GM19397 (cell line): ENCODE results near the gene MAPKAPK5.
"Not testable (repeated sequence)": the region's sequence is repeated elsewhere in the genome, so short reads cannot be mapped to it uniquely, and the experiment has no call there.

Experiments used
- ATAC-seq: cut with Tn5 transposase; IDR thresholded peaks from one replicate; pipeline ENCODE4 v1.9.1; 2021; ENCODE audit warnings: mild to moderate bottlenecking, moderate library complexity; ENCODE audit not compliant: unreplicated experiment

MAPKAPK5 gene

DNA sequence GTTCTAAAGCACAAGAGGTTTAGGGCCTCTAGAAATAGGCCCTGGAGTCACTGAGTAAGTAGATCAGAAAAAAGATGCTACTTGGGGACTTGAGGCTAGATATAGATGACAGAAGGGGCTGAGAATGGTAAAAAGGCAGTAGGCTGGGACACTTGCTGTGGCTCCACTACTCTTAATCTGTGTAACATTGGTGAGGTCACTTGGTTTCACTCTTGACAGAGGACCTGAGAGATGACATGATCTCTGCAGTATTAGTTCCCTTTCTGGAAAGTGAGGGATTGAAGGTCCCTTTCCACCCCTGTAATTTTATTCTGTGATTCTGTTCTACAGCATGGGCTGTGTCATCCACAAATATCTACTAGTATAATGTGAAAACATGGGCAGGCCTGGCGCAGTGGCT lies 39.7 kb downstream of the MAPKAPK5 start:
- no peak for ATAC-seq

DNA sequence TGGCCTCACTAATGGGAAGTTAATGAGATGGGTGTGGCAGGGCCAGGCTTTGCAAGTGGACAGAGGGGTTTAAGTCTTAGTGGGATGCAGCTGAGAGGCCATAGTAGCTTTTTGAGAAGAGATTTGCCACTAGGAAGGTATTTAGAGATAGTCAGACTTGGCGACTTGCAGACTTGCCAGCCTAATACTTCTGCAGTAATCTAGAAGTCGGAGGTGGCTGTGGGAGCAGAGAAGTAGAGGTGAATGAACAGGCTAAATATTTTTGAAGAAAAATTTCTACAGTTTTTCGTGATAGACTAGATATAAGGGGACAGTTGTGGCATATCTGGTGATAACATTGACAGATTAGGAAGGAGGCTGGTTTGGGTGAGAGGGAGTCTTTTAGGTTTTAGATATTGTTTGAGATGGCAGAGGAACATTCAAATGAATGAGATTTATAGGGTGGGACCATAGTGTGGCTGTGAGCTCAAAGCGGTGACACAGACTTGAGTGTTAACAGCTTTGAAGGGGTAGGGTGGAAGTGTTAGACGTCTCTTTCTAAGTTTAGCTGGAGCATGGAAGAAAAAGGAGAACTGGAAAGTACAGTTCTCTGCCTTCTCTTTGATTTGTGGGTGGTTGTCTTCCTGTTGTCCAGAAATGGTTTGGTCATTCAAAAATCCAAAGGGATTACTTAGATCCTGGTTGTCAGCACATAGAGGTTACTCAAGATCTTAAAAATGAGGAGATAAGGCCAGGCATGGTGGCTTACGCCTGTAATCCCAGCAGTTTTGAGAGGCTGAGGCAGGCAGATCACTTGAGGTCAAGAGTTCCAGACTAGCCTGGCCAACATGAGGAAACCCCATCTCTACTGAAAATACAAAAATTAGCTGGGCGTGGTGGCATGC lies 44.9 kb downstream of the MAPKAPK5 start:
- ATAC-seq = no peak

DNA sequence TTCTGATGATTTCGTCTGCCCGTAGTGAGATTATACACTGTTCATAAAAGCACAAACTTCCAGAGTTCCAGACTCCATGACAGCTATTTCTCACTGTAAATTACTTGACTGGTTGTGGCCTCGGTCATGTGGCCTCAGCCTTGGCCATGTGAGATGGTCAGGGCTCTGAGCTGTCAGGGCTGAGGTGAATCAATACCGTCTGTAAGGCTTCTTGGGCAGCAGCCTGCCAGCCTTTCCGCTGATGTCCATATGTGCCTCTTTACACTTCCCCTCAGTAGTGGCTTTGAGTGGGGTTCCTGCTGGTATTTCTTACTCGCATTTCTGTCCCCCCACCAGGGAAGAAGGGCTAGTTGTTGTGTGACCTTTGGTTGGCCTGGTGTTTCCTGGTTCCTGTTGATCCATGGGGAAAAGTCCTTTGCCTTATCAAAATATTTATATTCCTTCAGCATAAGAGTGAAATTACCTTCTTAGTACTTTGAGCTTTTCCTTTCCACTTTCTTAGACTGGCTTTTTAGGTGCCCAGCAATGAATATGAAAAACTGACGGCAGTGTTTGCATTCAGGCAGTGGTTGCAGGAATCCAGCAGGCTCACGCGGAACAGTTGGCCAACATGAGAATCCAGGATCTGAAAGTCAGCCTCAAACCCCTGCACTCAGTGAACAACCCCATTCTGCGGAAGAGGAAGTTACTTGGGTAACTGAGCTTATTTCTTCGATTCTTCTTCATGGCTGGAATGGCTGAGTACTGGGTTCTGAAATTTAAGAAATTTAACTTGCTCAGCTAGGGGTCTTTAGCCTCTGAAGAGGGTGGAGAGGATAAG lies 46.1 kb downstream of the MAPKAPK5 start:
- no peak for ATAC-seq

DNA sequence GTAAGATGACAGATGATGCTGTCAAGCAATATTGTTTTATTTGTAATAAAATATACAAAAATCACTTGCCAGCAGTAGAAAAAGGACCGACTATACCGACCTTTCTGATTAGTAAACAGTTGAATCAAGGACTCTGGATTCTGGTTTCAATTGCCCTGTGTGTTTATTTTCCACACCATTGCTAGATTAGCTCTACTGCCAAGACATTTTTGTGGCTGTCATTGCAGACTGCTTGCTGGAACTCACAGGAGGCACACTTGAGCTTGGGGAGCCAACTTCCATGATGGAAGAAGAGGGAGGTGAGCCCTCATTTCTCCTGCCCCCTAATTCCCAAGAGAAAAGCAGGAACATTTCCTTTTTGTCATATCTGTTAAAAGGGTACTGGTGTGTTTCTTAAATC lies 51.3 kb downstream of the MAPKAPK5 start:
- no peak for ATAC-seq

DNA sequence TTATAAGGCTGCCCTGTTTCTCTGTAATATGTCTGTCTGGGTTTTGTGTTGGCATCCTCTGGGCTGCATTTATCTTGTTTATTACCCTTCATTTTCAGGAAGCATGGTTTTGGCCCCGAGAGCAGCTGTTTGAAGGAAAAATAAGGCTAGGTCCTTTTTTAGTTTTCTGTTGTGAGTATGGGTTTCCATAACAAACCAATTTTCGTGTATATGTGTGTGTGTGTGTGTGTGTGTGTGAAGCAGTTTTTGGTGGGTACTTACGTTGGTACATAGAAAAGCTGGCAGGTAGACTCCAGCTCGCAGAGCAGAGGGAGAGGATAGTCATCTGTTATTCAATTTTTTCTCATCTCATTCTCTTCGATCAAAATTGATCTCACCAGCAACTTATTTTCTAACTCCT lies 52.5 kb downstream of the MAPKAPK5 start:
- no peak for ATAC-seq

DNA sequence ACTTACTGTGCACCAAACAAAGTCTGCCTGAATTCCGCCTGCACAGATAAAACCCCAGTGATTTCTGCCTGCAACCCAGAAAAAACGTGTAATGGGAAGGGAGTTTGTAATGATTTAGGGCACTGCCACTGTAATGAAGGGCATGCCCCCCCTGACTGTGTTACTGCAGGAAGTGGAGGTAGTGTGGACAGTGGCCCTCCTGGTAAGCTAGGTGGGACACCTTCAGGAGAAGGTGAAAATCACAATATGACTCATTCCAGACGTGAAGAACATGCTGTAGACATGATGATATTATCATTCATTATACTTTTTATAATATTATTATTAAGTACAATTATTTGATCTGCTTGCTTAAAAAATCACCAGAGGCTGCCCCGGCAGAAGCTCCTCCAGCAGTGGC lies 59.2 kb downstream of the MAPKAPK5 start:
- ATAC-seq = no peak

DNA sequence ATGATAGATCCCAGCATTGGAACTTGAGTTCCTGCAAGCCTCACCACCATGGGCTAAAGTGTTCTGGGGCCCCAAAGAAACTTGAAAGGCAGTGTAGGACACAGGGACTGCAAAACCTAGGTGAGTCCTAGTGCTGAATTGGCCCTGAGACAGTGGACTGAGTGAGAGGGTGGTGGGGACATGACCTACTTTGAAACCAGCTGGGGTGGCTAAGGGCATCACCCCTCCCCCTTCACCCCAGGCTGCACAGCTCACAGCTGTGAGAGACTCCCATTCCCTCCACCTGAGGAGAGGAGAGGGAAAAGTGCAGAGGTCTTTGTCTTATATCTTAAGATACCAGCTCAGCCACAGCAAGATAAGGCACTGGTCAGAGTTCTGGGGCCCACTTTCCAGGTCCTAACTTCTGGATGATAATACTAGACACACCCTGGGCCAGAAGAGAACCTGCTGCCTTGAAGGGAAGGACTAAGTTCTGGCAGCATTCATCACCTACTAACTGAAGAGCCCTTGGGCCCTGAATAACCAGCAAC lies 62.5 kb downstream of the MAPKAPK5 start:
- no peak for ATAC-seq

DNA sequence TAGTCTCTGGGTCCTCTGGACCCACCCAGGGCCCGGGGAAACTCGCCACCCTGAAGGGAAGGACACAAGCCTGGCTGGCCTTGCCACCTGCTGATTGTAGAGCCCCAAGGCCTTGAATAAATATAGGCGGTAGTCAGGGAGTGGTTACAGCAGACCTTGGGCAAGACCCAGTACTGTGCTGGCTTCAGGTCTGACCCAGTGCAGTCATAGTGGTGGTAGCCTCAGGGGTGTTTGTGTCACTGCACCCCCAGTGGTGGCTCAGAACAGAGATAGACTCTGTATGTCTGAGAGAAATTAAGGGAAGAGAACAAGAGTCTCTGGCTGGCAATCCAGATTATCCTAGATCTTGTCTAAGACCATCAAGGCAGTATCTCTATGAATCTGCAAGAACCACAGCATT lies 63.5 kb downstream of the MAPKAPK5 start:
- ATAC-seq = no peak

DNA sequence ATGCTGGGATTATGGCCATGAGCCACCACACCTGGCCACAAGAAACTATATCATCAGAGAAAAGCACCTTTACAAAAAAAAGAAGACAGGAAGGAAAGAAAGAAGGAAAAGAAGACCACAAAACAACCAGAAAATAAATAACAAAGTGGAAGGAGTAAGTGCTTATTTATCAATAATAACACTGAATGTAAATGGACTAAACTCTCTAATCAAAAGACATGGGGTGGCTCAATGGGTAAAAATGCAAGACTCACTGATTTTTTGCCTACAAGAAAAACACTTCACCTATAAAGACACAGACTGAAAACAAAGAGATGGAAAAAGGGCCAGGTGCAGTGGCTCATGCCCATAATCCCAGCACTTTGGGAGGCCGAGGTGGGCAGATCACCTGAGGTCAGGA lies 65.7 kb downstream of the MAPKAPK5 start:
- no peak for ATAC-seq

DNA sequence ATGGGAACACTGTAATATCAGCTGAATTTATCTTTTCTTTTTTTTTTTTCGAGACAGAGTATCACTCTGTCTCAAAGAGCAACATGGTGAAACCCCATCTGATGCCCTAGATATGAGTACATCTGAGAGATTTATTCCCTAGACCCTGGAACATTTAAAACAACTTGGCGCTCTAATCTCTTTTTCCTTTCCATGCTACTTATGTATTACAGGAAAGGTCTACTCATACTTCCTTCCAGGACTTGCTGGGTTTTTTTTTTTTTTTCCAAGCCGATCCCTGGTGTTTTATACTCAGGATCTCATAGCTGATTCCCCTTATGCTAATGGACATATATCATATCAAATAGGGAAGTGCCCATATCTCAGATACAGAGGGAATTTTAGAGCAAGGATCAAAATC lies 83.1 kb downstream of the MAPKAPK5 start:
- ATAC-seq = no peak

DNA sequence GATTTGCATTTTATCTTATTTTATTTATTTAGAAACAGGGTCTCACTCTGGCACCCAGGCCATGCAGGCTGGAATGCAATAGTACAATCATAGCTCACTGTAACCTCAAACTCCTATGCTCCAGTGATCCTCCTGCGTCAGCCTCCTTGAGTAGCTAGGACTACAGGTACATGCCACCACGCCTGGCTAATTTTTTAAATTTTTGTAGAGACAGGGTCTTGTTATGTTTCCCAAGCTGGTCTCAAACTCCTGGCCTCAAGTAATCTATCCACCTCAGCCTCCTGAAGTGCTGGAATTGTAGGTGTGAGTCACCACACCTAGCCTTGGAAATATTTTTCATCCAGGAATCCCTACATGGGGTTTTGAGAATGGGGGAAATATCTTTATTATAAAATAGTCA lies 84.6 kb downstream of the MAPKAPK5 start:
- ATAC-seq = no peak

DNA sequence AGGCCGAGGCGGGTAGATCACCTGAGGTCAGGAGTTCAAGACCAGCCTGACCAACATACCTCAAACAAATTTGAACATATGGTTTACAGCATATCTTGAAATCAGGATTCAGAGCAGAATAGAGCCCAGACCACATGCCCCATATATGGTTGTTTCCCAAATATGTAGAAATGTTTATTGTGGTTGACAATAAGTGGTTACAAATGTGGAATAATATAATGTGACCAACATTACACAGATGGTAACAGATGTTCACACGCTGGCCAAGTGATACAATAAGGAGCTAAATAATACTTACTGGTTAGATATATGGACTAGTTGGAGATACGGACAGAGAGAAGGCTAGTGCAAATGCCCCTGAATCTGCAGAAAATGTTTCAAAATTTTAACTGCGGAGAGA lies 85.3 kb downstream of the MAPKAPK5 start:
- no peak for ATAC-seq

DNA sequence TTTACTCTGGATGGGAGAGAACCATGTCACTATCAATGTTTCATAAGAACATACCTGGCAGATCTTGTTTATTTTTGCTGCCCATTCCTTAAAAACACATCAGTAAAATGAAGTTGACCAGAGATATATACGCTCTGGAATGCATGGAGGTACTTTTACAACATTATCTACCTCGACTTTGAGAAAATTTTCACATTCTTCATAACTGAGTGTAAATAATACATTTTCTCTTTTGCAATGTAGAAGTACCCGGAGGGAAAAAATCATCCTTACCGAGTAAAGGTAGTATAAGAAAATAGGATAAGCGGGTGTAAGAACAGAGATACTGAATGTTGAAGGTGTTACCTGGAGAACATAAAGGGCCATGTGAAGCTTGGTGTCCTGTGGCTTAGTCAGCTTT lies 90.2 kb downstream of the MAPKAPK5 start:
- ATAC-seq = no peak

DNA sequence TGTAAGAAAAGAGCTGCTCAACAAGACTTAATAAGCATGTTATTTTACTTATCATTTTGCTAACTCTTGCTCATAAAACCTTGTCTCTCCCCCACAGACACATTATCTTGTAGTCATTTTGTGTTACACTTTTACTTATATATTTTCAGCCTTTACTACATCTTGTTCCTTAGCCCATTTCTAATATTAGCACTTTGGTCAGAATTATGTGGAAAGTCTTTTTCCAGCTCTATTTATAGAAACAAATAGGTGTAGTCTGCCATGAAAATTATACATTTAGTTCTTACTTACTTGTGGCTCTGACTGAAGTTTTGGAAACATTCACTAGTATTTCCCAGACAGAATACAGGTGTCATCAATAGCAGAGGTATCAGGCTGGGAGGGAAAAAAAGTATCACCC lies 94.8 kb downstream of the MAPKAPK5 start:
- ATAC-seq = no peak

DNA sequence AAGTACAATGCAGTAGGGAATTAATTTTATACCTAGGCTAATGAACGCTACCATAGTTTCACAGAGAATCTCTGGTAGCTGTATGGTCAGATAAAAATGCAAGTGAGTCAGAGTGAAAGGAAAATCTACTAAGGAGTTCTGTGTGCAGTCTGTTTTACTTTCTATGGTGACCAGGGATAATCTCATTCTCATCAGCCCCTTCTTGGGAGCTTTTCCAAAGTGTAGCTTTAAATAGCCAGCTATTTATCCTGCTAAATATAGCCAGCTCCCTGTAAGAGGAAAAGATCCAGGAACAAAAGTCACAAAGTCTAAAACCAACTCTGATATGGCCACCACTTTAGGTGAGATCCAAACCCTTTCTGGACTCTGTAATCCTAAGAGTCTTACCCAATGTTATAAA lies 95.4 kb downstream of the MAPKAPK5 start:
- no peak for ATAC-seq

DNA sequence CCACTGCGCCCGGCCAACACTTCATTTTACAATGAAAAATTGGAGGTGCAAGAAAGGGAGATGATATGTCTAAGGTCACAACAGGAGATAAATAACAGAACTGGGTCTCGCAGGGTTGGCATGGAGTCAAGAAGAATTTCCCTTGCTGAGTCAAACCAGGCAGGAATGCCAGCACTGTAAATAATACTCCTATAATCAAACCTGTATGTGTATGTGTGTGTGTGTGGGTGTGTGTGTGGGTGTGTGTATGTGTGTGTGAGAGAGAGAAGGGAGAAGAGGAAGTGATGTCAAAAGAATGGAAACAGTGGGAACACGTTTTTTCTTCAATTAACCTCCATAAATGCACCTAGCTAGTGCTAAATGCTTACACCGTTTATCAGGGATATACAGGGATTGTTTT lies 100.5 kb downstream of the MAPKAPK5 start:
- no peak for ATAC-seq

DNA sequence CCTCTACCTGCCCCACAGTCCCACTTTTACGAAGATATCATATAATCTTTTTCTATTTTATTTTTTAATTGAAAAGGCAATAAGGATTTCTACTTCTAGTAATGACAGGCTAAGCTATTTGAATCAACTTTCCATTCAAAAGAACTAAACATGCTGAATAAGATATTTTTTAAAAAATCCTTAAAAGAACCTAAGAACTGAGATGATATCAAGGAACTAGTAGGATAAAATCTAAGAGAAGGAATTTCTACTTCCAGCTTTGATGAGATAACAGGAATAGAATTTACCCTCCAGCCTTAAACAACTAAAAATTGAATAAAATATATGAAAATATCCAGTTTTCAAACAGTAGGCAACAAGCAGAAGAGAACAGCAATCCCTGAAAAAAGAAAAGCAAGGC lies 101.9 kb downstream of the MAPKAPK5 start:
- no peak for ATAC-seq

DNA sequence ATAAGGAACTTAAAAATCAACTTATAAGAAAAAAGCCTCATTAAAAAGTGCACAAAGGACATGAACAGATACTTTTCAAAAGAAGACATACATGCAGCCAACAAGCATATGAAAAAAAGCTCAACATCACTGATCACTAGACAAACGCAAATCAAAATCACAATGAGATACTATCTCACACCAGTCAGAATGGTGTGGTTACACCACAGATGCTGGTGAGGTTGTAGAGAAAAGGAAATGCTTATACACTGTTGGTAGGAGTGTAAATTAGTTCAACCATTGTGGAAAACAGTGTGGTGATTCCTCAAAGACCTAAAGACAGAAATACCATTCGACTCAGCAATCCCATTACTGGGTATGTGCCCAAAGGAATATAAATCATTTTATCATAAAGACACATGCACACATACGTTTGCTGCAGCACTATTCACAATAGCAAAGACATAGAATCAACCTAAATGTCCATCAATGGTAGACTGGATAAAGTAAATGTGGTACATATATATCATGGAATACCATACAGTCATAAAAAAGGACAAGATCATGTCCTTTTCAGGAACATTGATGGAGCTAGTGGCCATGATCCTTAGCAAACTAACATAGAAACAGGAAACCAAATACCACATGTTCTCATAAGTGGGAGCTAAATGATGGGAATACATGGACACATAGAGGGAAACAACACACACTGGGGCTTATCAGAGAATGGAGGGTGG lies 109.1 kb downstream of the MAPKAPK5 start:
- ATAC-seq = not testable (repeated sequence)
